GM21381 (cell line): ENCODE measurements around the gene FKRP.
"Not testable (repeated sequence)": the region's sequence is repeated elsewhere in the genome, so short reads cannot be mapped to it uniquely, and the experiment has no call there.

Experiments
- ATAC-seq: cut with Tn5 transposase; IDR thresholded peaks from one replicate; pipeline ENCODE4 v1.9.1; 2021; ENCODE audit warnings: mild to moderate bottlenecking, moderate library complexity; ENCODE audit not compliant: unreplicated experiment

Gene FKRP

GRCh38 chr19:46785054-46785979 lies 39.5 kb downstream of the FKRP start:
- no peak for ATAC-seq

DNA sequence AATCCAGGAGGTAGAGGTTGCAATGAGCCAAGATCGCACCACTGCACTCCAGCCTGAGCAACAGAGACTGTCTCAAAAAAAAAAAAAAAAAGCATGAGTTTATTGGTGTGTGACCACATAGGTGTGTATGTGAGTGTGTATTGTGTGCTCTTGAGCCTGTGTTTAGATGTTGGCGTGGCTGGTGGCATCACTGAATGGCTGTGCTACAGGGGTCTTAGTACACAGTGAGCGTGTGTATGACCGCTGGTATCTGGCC lies 40.1 kb downstream of the FKRP start:
- ATAC-seq = no peak

DNA sequence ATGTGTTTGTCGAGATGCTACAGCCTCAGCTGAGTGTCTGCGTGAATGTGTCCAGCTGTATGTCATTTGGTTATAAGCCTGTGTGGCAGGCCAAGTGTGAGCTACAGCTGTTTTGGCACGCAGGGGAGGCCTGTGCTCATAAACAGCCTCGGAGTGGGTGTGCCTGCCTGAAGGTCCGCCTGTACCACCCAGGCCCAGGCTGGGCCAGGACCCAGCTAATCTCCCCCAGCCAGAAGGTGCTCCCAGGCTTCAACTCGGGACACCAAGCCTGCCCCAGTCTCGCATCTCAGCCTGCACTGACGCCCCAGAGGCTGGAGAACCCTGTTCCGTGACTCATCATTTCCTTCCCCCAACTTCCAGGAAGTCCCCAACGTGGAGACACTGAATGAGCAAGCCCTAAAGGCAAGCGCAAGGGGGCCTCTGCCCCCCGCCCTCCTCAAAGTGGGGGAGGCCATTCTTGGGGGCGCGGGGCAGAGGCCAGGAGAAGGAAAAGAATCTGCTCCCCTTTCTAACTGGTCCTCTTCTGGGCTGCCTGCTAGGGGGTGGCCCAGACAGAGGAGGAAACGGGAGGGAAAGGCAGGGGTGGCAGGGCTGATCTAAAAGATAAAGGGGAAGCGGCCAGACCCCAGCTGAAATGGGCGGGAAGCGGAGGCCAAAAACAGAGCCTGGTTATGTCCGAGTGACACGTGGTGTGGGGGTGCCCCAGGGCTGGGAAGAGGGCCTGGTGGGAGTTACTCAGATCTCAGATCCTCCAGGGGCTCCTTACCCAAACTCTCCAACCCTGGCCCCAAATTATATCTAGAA lies 40.6 kb downstream of the FKRP start:
- ATAC-seq = peak; percentile 37

DNA sequence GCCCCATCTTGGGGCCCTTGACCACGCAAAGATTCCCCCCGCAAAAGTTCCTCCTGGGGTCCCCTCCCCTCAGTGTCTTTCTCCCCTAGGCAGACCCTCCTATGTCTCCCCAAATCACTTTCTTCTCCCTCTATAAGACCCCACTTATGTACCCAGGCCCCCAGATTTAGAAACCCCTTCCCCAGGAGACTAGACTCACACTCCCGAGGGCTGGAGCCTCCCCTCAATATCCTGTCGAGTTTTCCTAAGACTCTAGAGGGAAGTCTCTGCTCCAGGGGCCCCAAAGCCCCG lies 41.1 kb downstream of the FKRP start:
- no peak for ATAC-seq

- ATAC-seq = no peak
Measured at GRCh38 chr19:46787331-46788261, 41.7 kb downstream of the FKRP start.

DNA sequence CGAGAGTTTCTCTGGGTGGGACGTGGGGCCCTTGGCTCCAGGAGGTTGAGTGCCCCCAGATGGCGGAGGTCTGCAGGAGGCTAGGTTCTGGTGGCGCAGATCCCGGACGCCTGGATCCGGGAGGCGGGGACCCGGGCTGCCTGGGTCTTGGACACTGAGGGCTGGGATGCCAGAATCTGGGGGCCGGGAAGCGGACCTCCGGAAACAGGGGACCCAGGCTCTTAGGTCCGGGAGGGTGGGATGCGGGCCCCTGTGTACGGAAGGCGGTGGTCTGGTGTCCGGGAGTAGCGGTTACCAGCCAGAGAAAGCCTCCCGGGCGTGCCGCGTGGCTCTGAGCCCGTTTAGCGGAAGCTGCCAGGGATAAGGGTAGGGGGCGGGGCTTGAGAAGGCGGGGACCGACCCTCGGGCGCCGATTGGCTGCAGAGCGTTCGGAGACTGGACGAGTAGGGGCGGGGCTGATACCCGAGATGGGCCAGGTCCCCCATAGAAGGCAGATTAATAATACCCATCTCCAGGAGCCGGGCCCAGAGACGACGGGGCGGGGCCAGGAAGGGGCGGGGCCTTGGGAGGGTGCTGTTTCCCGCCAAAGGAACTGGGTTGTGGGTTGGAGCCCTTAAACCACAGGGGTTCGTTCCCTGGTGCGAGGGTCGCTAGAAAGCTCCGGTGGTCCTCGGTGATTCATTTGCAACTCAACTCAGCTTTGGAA lies 42.6 kb downstream of the FKRP start, which contains the start of gene SLC1A5:
SLC1A5 (minus strand) TSS at position 333 of the 706 bp plus-strand sequence. CDS start 629 bp downstream, outside the sequence.
- ATAC-seq = peak; percentile 54

GRCh38 chr19:46788968-46789338 lies 43.1 kb downstream of the FKRP start:
- no peak for ATAC-seq

- no peak for ATAC-seq
Measured at GRCh38 chr19:46789371-46789770, 43.5 kb downstream of the FKRP start.

DNA sequence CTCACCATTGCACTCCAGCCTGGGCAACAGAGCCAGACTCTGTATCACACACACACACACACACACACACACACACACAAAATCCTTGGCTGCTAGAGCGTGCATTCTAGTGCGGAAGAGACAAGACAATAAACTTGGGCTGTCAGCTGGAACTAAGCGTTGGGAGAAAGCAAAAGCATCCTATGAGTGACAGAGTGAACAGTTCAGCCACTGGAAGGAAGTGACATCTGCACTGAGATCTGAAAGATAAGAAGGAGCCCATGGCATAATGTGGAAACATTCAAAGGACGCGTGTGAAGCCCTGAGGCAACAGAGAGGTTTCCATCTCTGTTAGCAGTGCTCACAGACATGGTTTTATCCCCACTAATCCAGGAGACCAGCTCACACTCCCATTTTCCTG lies 46.1 kb downstream of the FKRP start:
- no peak for ATAC-seq

DNA sequence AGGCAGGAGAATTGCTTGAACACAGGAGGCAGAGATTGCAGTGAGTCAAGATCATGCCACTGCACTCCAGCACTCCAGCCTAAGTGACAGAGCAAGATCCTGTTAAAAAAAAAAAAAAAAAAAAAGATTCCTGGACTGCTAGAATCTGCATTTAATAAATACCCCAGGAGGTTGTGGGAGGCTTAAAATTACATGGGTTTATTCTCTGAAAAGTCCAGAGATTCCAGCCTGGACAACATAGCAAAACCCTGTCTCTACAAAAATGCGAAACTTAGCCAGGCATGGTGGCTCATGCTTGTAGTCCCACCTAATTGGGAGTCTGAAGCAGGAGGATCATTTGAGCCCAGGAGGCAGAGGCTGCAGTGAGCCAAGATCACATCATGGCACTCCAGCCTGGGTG lies 52.0 kb downstream of the FKRP start:
- ATAC-seq = no peak

DNA sequence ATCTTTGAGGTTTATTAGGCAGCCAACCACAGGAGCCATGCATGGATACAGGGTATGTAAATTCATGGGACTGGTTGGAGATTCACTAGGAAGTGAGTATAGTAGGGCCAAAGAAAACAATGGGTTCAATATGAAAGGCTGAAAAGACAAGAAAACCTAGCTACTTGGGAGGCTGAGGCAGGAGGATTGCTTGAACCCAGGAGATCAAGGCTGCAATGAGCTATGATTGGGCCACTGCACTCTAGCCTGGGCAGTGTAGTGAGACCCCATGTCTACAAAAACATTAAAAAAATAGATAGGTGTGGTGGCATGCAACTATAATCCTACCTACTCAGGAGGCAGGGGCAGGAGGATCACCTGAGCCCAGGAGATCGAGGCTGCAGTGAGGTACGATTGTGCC lies 52.9 kb downstream of the FKRP start:
- no peak for ATAC-seq

GRCh38 chr19:46802152-46802551 lies 56.3 kb downstream of the FKRP start:
- ATAC-seq = no peak

- ATAC-seq = no peak
Measured at GRCh38 chr19:46803555-46803954, 57.7 kb downstream of the FKRP start.

DNA sequence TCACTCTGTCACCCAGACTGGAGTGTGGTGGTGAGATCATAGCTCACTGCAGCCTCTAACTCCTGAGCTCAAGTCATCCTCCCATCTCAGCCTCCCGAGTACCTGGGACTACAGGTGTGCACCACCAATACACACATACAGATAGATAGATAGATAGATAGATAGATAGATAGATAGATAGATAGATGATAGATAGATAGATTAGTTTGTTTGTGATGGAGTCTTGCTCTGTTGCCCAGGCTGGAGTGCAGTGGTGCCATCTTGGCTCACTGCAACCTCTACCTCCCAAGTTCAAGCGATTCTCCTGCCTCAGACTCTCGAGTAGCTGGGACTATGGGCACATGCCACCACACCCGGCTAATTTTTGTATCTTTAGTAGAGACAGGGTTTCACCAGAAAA lies 58.6 kb downstream of the FKRP start:
- ATAC-seq = not testable (repeated sequence)

DNA sequence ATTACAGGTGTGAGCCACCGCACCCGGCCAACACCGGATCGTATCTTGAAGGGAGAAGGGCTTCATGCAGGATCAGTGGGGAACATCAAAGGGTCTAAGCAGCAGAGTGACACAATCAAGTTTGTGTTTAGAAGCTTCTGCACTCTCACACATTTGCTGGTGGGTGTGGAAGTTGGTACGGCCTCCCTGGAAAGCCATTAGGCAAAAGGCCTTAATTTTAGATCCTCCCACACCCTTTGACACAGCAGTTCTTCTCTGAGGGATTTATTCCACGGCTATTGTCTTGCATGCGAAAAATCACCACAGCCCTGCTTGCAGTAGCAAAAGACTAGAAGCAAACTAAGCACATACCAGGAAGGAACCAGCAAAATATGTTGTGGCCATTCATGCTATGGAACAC lies 60.8 kb downstream of the FKRP start:
- no peak for ATAC-seq
